Esophagus squamous epithelium (tissue), 5 donors: ENCODE data around the gene MS4A10. TPM values are rescaled to one million over a fixed set of nuclear protein-coding genes. Genes with fewer than 3 reads are reported as not detected.

ENCODE experiments used
- DNase-seq: peaks from one replicate; lab custom pipeline; 2025; lab: John Stamatoyannopoulos, UW
- H3K27ac ChIP-seq, 4 donors: fragments of 200-600 bp; sonication (generic); one replicate each; pipeline ENCODE4 v1.5.1; 2016 to 2019; ENCODE audit warnings: mild to moderate bottlenecking in 1 of 4
- H3K27me3 ChIP-seq, 4 donors: fragments of 200-600 bp; sonication (generic); 1 replicate in 3 of 4; 2 replicates in 1 of 4; pipeline versions ENCODE4 v1.5.1 to v1.6.0; 2017 to 2021; ENCODE audit warnings: antibody characterized with exemption in 1 of 4
- H3K36me3 ChIP-seq, 3 donors: fragments of 200-600 bp; sonication (generic); one replicate each; pipeline ENCODE4 v1.5.1; 2016 to 2019
- H3K4me1 ChIP-seq, 3 donors: fragments of 200-600 bp; sonication (generic); one replicate each; pipeline ENCODE4 v1.5.1; 2017 to 2019
- H3K4me3 ChIP-seq, 4 donors: fragments of 200-600 bp; sonication (generic); 1 replicate in 3 of 4; 2 replicates in 1 of 4; pipeline ENCODE4 v1.5.1; 2016 to 2019; ENCODE audit warnings: mild to moderate bottlenecking in 2 of 4, moderate library complexity in 1 of 4
- H3K9me3 ChIP-seq, 3 donors: fragments of 200-600 bp; sonication (generic); one replicate each; pipeline ENCODE4 v1.5.1; 2016 to 2019
- CTCF ChIP-seq, 6 experiments: fragments of 450-650 bp in 4 of 6; fragments of 200-600 bp in 2 of 6; sonication (generic) in 2 of 6; IDR thresholded peaks; one replicate each; pipeline ENCODE4 v1.5.1; 2016 to 2019; ENCODE audit warnings: antibody characterized with exemption in 6 of 6, mild to moderate bottlenecking in 4 of 6, moderate library complexity in 4 of 6
- POLR2A ChIP-seq, 4 donors: fragments of 450-650 bp; IDR thresholded peaks; one replicate each; pipeline ENCODE4 v1.6.1; 2017; ENCODE audit warnings: antibody characterized with exemption in 4 of 4, mild to moderate bottlenecking in 4 of 4, moderate library complexity in 3 of 4
- WGBS, 2 donors: methylation state at CpG; one replicate each; pipeline ENCODE4 v1.1.5; 2018; 5-methylcytosine and 5-hydroxymethylcytosine counted together
- intact Hi-C: fragments of 100-400 bp; cut with DNase I; formaldehyde crosslinking; loops from one replicate; pipeline ENCODE4 v1.15.0; 2022
- total RNA-seq, 4 donors: library from RNA; depleted of rRNA; stranded (reverse); fragments of >200 nt; gene quantifications; one replicate each; pipeline ENCODE4 v1.1.0, GENCODE V29; 2016
- donor health status: DM: yes; HTN: yes; CAD: no.

The MS4A10 gene
- total RNA-seq, 4 donors from 2014 or later: not detected

- no peak overlapping the region for H3K4me3 ChIP-seq
- peaks cover 0 to 9% (median under 1%) of the 10 kb centered on the region in 3 donors for H3K4me1 ChIP-seq
- TF ChIP-seq CTCF (IDR thresholded peaks at IDR 0.05) (no peak), POLR2A (IDR thresholded peaks at IDR 0.05) (no peak)
- no peaks in the 10 kb centered on the region for H3K9me3 ChIP-seq
- H3K27ac ChIP-seq: no peak overlapping the region
- H3K36me3 ChIP-seq: no peaks in the 10 kb centered on the region
- no peaks in the 10 kb centered on the region for H3K27me3 ChIP-seq
- DNase-seq: no peak
- intact Hi-C loops: no loop called here
These were observed 4.4 kb upstream of the MS4A10 start for GRCh38 chr11:60780774-60781173.

- H3K27ac ChIP-seq: no peak overlapping the region
- WGBS, 2 donors: 74 to 77% methylated on average over 7 of the region's 7 CpGs
- intact Hi-C loops: no loop called here
- no peaks in the 10 kb centered on the region for H3K9me3 ChIP-seq
- no peak for DNase-seq
- TF ChIP-seq CTCF (IDR thresholded peaks at IDR 0.05) (no peak), POLR2A (IDR thresholded peaks at IDR 0.05) (no peak)
- H3K4me1 ChIP-seq: peaks cover 0 to 6% (median 0%) of the 10 kb centered on the region in 3 donors
- no peak overlapping the region for H3K4me3 ChIP-seq
- no peaks in the 10 kb centered on the region for H3K27me3 ChIP-seq
- no peaks in the 10 kb centered on the region for H3K36me3 ChIP-seq
These were observed 3.7 kb upstream of the MS4A10 start for GRCh38 chr11:60781286-60781980.

- H3K4me3 ChIP-seq: no peak overlapping the region
- TF ChIP-seq CTCF (IDR thresholded peaks at IDR 0.05) (no peak), POLR2A (IDR thresholded peaks at IDR 0.05) (no peak)
- intact Hi-C loops: no loop called here
These were observed 3.2 kb upstream of the MS4A10 start for GRCh38 chr11:60781981-60782316.

GRCh38 chr11:60782393-60783140 lies 2.6 kb upstream of the MS4A10 start:
- no peaks in the 10 kb centered on the region for H3K27me3 ChIP-seq
- DNase-seq: no peak
- intact Hi-C loops: no loop called here
- no peak overlapping the region for H3K27ac ChIP-seq
- TF ChIP-seq CTCF (IDR thresholded peaks at IDR 0.05) (no peak), POLR2A (IDR thresholded peaks at IDR 0.05) (no peak)
- H3K4me1 ChIP-seq: peaks cover 0 to 17% (median 8%) of the 10 kb centered on the region in 3 donors
- WGBS, 2 donors: 78 to 90% methylated on average over 7 to 9 of the region's 12 CpGs
- no peaks in the 10 kb centered on the region for H3K36me3 ChIP-seq
- no peaks in the 10 kb centered on the region for H3K9me3 ChIP-seq
- no peak overlapping the region for H3K4me3 ChIP-seq

More at GRCh38 chr11:60781981-60782316, 3.2 kb upstream of the MS4A10 start:
- Histone ChIP-seq H3K4me1 (peaks cover 0 to 11% (median 4%) of the 10 kb centered on the region in 3 donors), H3K9me3 (no peaks in the 10 kb centered on the region), H3K27ac (no peak overlapping the region), H3K27me3 (no peaks in the 10 kb centered on the region), H3K36me3 (no peaks in the 10 kb centered on the region)
- 93 to 94% methylated on average over 4 of the region's 4 CpGs for WGBS, 2 donors
- DNase-seq: no peak

GRCh38 chr11:60783141-60783484 lies 2.0 kb upstream of the MS4A10 start:
- intact Hi-C loops: no loop called here

More at GRCh38 chr11:60783141-60783484, 2.0 kb upstream of the MS4A10 start:
- no peak overlapping the region for H3K4me3 ChIP-seq
- H3K36me3 ChIP-seq: no peaks in the 10 kb centered on the region
- peaks cover 0 to 17% (median 8%) of the 10 kb centered on the region in 3 donors for H3K4me1 ChIP-seq
- 88 to 92% methylated on average over 3 to 5 of the region's 8 CpGs for WGBS, 2 donors
- no peak overlapping the region for H3K27ac ChIP-seq
- H3K9me3 ChIP-seq: no peaks in the 10 kb centered on the region
- no peaks in the 10 kb centered on the region for H3K27me3 ChIP-seq
- no peak for DNase-seq
- TF ChIP-seq POLR2A (IDR thresholded peaks at IDR 0.05) (no peak), CTCF (IDR thresholded peaks at IDR 0.05) (no peak)
